NCI-H774 (cell line): ENCODE measurements around the gene MYLK.

Experiments
- DNase-seq: peaks from one replicate; lab custom pipeline; 2025; lab: John Stamatoyannopoulos, UW

MYLK gene

DNA sequence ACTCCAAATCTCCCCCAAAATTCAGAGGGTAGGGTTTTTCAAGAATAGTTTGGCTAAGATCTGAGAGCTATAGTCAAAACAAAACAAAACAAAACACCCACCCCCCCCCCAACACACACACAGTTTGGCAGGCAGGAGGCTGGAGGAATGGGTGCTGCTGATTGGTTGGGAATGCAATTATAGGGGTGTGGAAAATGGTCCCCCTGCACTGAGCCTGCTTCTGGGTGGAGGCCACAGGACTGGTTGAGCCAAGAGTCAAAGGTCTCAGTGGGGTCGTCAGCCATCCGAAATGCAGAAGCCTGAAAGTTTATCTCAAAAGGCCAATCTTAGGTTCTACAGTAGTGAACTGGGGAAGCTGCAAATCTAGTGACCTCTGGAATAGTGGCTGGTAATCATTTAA, 296.7 kb downstream of the MYLK start:
- no peak for DNase-seq

DNA sequence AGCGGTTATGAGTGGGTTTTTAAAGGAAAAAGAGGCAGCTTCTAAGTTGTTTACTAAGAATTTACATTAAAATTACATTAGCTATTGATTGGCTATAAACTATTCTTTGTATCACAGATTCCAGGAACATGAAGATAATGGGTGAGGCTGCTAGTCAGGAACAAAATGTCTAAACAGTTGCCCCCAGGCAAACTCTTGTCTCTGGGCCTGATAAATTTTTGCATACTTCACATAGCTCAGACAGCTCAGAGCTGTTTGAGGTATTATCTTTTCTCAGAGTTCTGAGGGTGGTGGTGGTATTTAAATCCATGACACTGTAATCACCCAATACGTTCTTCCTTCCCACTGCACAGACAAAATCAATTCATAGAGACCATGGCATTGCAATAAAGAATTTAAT, 297.2 kb downstream of the MYLK start:
- DNase-seq: no peak

DNA sequence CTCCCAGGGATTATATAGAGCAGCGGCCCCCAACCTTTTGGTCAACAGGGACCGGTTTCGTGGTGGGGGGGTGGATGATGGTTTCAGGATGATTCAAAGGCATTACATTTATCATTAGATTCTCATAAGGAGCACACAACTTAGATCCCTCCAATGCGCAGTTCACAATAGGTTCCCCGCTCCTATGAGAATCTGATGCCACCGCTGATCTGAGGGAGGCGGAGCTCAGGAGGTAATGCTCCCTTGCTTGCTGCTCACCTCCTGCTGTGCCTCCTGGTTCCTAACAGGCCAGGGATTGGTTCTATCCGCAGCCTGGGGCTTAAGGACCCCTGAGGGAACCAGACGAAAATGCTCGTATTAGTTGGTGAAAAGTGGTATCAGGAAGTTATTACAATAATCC, 298.0 kb downstream of the MYLK start:
- DNase-seq: peak; percentile 33

- DNase-seq: peak; percentile 89
Measured at GRCh38 chr3:123584988-123585937, 298.9 kb downstream of the MYLK start, which contains the start of gene HACD2. Gene HACD2 (minus strand): TSS chr3:123585053. CDS start chr3:123585027, 26 bp downstream.

DNA sequence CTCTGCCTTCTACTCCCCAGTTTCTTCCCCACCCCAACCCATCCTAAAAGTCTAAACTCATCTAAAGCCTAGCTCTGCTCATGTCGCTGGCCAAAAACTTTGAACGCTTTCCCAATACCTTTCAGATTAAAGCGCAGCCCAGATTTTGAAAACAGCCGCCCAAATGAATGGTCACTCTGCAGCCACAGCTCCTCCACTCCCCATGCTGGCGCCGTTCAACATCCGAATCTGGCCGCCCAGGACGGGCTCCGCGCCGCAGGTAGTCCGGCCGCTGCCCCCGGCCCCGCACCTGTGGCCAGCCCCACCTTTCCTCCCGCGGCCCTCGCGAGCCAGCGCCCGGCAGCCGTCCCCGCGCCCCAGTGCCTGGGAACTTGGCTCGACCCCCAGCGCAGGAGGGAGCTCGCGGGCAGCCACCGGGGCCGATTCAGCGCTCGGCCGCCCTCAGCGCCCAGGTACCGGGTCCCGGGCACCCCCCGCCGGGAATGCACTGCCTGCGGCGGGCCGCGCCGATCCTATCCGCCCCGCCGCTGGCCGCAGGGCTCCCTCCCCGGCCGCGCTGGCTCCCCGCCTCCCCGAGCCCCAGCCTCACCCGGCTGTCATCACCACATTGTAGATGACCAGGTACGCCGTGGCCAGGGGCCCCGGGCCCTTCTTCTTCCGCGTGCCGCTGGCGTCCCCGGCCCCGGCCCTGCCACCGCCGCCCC, 299.7 kb downstream of the MYLK start:
- no peak for DNase-seq

DNA sequence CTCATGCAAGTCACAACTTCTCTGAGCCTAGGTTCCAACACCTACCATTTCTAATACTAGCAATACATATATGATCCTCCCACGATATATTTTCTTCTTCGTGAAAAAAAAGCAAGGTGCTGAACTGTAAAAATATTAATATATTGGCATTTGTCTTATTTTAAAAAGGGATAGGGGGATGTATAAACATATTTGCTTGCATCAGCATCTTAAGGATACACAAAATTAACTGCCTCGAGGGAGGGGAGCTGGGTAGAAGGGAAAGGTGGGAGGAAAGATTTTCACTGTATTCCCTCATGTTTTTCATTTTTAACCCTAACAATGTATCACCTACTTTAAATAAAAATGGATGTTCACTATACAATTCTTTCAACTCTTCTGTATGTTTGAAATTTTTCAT, 300.6 kb downstream of the MYLK start:
- no peak for DNase-seq

DNA sequence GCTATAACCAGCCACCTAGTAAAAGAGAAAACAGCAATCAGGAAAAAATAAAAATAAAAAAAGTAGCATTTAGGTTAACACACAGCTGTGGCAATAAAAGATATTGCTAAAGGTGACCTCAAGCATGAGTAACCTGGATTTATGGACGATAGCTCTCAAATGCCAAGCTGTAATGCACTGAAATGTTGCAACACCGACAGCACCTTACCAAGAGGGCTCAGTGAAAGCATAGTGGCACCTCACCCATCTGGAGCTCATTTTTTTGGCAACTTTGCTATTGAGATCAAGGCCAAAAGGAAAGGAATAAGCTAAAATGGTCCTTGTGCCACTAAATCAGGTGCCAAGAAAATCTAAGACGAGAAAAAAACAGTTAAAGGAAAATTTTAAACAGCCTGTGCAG, 301.8 kb downstream of the MYLK start:
- DNase-seq: no peak

DNA sequence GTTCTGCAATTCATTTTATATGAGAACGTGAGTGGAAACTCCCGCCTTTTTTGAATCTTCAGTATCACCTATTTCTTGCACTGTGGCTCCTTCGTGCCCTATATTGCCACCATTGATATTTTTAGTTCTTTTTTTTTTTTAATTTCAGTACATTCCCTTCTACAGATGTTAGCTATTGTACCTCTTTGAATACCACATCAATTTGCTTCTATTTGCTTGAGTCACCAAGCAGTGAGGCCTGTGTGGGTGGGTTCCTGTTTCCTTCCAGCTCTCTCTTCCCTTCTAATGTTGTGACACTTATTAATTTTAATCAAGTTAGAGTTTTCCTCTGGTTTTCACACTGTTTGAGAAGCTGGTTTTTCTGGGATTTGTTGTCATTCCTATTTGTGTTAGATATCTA, 308.0 kb downstream of the MYLK start:
- DNase-seq: no peak

DNA sequence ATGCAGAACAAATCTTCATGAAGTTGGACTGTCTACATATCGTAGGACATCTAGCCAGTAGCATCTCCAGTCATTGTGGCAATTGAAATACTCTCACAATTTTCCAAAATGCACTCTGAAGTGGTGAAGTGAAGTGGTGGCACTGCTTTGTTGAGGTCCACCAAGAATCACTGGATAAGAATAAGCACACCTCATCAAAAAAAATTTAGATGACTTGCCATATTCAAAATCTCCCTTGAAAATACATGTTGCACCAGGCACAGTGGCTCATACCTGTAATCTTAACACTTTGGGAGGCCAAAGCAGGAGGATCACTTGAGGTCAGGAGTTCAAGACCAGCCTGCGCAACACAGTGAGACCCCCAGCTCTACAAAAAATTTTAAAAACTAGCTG, 312.2 kb downstream of the MYLK start:
- DNase-seq: no peak

DNA sequence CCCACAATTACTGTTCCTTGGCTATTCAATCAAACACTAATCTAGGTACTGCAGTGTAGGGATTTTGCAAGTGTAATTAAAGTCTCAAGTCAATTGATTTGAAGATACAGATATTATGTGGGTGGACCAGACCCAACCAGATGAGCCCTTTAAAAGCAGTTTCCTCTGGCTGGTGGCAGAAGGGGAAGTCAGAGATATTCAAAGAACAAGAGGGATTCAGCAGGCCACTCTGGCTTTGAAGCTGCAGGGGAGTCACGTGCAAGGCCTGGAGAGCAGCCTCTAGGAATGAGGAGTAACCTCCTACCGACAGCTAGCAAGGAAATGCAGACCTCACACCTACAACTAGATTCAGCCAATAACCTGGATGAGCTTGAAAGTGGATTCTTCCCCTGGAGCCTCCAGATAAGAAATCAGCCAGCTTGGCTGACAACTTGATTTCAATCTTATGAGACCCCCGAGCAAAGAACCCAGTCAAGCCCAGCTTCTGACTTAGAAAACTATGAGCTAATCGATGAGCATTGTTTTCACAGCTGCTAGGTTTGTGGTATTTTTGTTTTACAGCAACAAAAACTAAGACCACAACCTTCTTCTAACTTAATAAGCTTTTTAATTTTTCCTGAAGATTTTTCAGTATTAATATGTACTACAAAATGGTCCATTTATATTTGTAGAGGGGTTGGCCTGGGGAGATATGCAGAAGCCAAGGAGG, 312.7 kb downstream of the MYLK start:
- DNase-seq: no peak

GRCh38 chr3:123568875-123569274, 315.3 kb downstream of the MYLK start:
- DNase-seq: no peak

DNA sequence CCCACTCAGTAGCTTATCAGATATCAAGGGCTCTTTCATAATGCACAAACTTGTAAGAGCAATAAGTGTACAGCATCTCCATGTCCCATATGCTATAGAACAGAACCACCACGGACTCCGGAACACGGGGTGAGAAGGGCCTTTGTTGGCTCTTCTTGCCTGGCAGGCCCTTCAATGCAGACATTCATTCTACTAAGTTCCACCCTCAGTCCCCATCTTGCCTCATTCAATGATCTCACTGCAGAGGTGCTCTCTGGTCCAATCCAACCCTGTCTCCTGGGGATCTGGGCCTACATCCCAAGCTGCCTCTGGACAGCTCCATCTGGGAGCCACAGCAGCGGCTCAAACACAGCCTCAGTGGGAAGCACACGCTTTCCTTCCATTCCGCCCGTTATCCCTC, 316.1 kb downstream of the MYLK start:
- no peak for DNase-seq

- no peak for DNase-seq
Measured at GRCh38 chr3:123564056-123564455, 320.1 kb downstream of the MYLK start.

DNA sequence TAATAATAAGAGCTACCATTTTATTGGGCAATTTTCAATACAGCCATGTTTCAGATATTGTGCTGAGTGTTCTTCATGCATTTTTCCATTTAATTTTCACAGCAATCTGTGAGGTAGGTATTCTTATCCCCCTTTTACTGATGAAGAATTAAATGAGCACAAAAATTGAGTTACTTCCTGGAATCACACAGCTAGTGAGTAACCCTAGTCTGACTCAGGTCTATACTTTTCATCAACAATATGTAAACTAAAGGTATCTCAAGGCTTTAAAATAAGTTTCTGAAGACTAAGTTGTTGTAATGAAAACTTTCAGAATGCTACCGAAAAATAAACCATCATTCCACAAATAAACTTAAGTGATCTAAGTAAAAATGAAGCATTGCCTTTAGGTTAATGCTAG, 321.6 kb downstream of the MYLK start:
- no peak for DNase-seq

DNA sequence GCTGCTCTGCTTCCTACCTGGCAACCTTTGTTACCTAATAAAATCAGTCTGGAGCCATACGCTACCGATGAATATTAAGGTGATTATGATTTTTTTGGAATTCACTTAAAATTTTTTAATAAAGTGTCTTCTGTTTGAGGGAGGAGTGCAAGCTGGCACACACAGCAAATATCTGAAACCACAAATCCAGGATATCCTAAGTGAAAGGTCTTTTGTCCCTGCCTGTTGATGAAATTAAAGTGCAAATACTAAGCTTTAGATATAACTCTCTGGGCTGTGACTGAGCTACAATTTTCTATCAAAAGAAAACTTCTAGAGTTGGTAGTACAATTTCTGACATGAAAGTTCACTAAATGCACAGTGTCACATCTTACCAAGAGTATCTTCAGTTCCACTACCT, 322.9 kb downstream of the MYLK start:
- DNase-seq: no peak
